ENCODE measurements around the gene CCDC90B. TPM values are rescaled to one million over a fixed set of nuclear protein-coding genes. Genes with fewer than 3 reads are reported as not detected.

CCDC90B gene
- total and polyA plus RNA-seq, 4 donors, result 18.8 to 40.5 (median 28.1) TPM

- no peak for DNase-seq (ENCODE audit: low spot score)
- TF ChIP-seq JUND (IDR thresholded peaks at IDR 0.05) (no peak), MAX (IDR thresholded peaks at IDR 0.05) (no peak), YY1 (IDR thresholded peaks at IDR 0.05) (no peak), HNF4A (conservative IDR thresholded peaks at IDR 0.05) (no peak), ZBTB33 (IDR thresholded peaks at IDR 0.05) (no peak), SP1 (IDR thresholded peaks at IDR 0.05) (no peak), RAD21 (IDR thresholded peaks at IDR 0.05) (no peak), HNF4G (IDR thresholded peaks at IDR 0.05) (no peak), ATF3 (IDR thresholded peaks at IDR 0.05) (no peak), CTCF (IDR thresholded peaks at IDR 0.05; ENCODE audit: low read depth, low read length, missing input control) (no peak), FOXA2 (IDR thresholded peaks at IDR 0.05) (no peak), NR2F2 (IDR thresholded peaks at IDR 0.05) (no peak), FOXA1 (IDR thresholded peaks at IDR 0.05) (no peak), GABPA (IDR thresholded peaks at IDR 0.05 in 1 of 2, conservative IDR thresholded peaks at IDR 0.05 in 1 of 2) (no peak)
- no peaks in the 10 kb centered on the region for H3K4me1 ChIP-seq (ENCODE audit: control insufficient read depth in 4 of 4, insufficient read depth in 4 of 4, low read length in 3 of 4)
- no peaks in the 10 kb centered on the region for H3K36me3 ChIP-seq (ENCODE audit: control insufficient read depth in 4 of 4, insufficient read depth in 3 of 4, low read depth in 1 of 4, low read length in 3 of 4)
- H3K4me3 ChIP-seq (ENCODE audit: low read depth in 1 of 3, low read length in 3 of 3), result no peak overlapping the region
- 97% methylated on average over 2 of the region's 2 CpGs for WGBS
- H3K9ac ChIP-seq (ENCODE audit: low read depth in 1 of 2, low read length in 2 of 2), result no peak overlapping the region
- no peaks in the 10 kb centered on the region for H3K27me3 ChIP-seq (ENCODE audit: control insufficient read depth in 4 of 4, insufficient read depth in 4 of 4, low read length in 3 of 4)
- H3K27ac ChIP-seq (ENCODE audit: low read depth in 1 of 2, low read length in 2 of 2), result no peak overlapping the region
- H3K9me3 ChIP-seq (ENCODE audit: control insufficient read depth in 4 of 4, low read length in 3 of 4), result no peaks in the 10 kb centered on the region
Measured at GRCh38 chr11:83223457-83223856, 62.7 kb downstream of the CCDC90B start.

- no peaks in the 10 kb centered on the region for H3K36me3 ChIP-seq (ENCODE audit: control insufficient read depth in 4 of 4, insufficient read depth in 3 of 4, low read depth in 1 of 4, low read length in 3 of 4)
- H3K9ac ChIP-seq (ENCODE audit: low read depth in 1 of 2, low read length in 2 of 2), result no peak overlapping the region
- H3K27ac ChIP-seq (ENCODE audit: low read depth in 1 of 2, low read length in 2 of 2), result no peak overlapping the region
- H3K9me3 ChIP-seq (ENCODE audit: control insufficient read depth in 4 of 4, low read length in 3 of 4), result no peaks in the 10 kb centered on the region
- DNase-seq (ENCODE audit: low spot score), result no peak
- WGBS, result 98% methylated on average over 1 of the region's 1 CpG
- no peaks in the 10 kb centered on the region for H3K4me1 ChIP-seq (ENCODE audit: control insufficient read depth in 4 of 4, insufficient read depth in 4 of 4, low read length in 3 of 4)
- no peaks in the 10 kb centered on the region for H3K27me3 ChIP-seq (ENCODE audit: control insufficient read depth in 4 of 4, insufficient read depth in 4 of 4, low read length in 3 of 4)
- TF ChIP-seq MAX (IDR thresholded peaks at IDR 0.05) (no peak), FOXA2 (IDR thresholded peaks at IDR 0.05) (no peak), TAF1 (conservative IDR thresholded peaks at IDR 0.05) (no peak), YY1 (IDR thresholded peaks at IDR 0.05) (no peak), SP1 (IDR thresholded peaks at IDR 0.05) (no peak), HNF4G (IDR thresholded peaks at IDR 0.05) (no peak), RAD21 (IDR thresholded peaks at IDR 0.05) (no peak), CTCF (IDR thresholded peaks at IDR 0.05; ENCODE audit: low read depth, low read length, missing input control) (no peak), JUND (IDR thresholded peaks at IDR 0.05) (no peak), NR2F2 (IDR thresholded peaks at IDR 0.05) (no peak), REST (IDR thresholded peaks at IDR 0.05) (no peak), HNF4A (conservative IDR thresholded peaks at IDR 0.05) (no peak), GABPA (IDR thresholded peaks at IDR 0.05 in 1 of 2, conservative IDR thresholded peaks at IDR 0.05 in 1 of 2) (no peak), EGR1 (IDR thresholded peaks at IDR 0.05; ENCODE audit: low read depth in 2 of 2) (no peak), ATF3 (IDR thresholded peaks at IDR 0.05) (no peak), FOXA1 (IDR thresholded peaks at IDR 0.05) (no peak), RXRA (IDR thresholded peaks at IDR 0.05) (no peak), ZBTB33 (IDR thresholded peaks at IDR 0.05) (no peak)
- no peak overlapping the region for H3K4me3 ChIP-seq (ENCODE audit: low read depth in 1 of 3, low read length in 3 of 3)
Measured at GRCh38 chr11:83222499-83222898, 63.7 kb downstream of the CCDC90B start.

Measured in liver (tissue), 9 donors.